Neural progenitor cell (in vitro differentiated cells): ENCODE measurements around the gene CD83. TPM values are rescaled to one million over a fixed set of nuclear protein-coding genes. Genes with fewer than 3 reads are reported as not detected.

ENCODE experiments used
- DNase-seq: peaks from one replicate; pipeline ENCODE4 v3.0.0-alpha.2; 2016; ENCODE audit warnings: low spot score
- H2AFZ ChIP-seq: fragments of 200-600 bp; sonication (generic); replicated peaks from 2 replicates; pipeline ENCODE4 v1.6.1; 2016; ENCODE audit warnings: antibody characterized with exemption
- H3F3A ChIP-seq: fragments of 200-600 bp; sonication (generic); 2 replicates; pipeline ENCODE4 v1.6.1; 2016; ENCODE audit warnings: antibody characterized with exemption, low read depth
- H3K27ac ChIP-seq: fragments of 200-600 bp; sonication (generic); 2 replicates; pipeline ENCODE4 v1.5.1; 2016; ENCODE audit warnings: mild to moderate bottlenecking
- H3K27me3 ChIP-seq: fragments of 200-600 bp; sonication (generic); 2 replicates; pipeline ENCODE4 v1.6.1; 2016; ENCODE audit warnings: mild to moderate bottlenecking, moderate library complexity
- H3K36me3 ChIP-seq: fragments of 200-600 bp; sonication (generic); 2 replicates; pipeline ENCODE4 v1.5.1; 2016
- H3K4me1 ChIP-seq: fragments of 200-600 bp; sonication (generic); 2 replicates; pipeline ENCODE4 v1.6.1; 2016; ENCODE audit warnings: mixed run types
- H3K4me2 ChIP-seq: fragments of 200-600 bp; sonication (generic); 2 replicates; pipeline ENCODE4 v1.6.1; 2016
- H3K4me3 ChIP-seq: fragments of 200-600 bp; sonication (generic); 2 replicates; pipeline ENCODE4 v1.5.1; 2016
- H3K79me2 ChIP-seq: fragments of 200-600 bp; sonication (generic); 2 replicates; pipeline ENCODE4 v1.6.1; 2016; ENCODE audit warnings: low read depth
- H3K9ac ChIP-seq: fragments of 200-600 bp; sonication (generic); 2 replicates; pipeline ENCODE4 v1.6.1; 2016
- H3K9me3 ChIP-seq: fragments of 200-600 bp; sonication (generic); 2 replicates; pipeline ENCODE4 v1.5.1; 2016; ENCODE audit warnings: low read depth
- H4K20me1 ChIP-seq: fragments of 200-600 bp; sonication (generic); 2 replicates; pipeline ENCODE4 v1.6.1; 2016; ENCODE audit warnings: low read depth
- H3K27ac Mint-ChIP-seq: 3 replicates; pipeline ENCODE4 v1.8.0; 2021; ENCODE audit warnings: mixed read lengths
- H3K27me3 Mint-ChIP-seq: 2 replicates; pipeline ENCODE4 v1.8.0; 2022; ENCODE audit warnings: low read depth, mild to moderate bottlenecking, inconsistent platforms, moderate library complexity, mixed read lengths; ENCODE audit not compliant: insufficient read depth
- H3K36me3 Mint-ChIP-seq: 3 replicates; pipeline ENCODE4 v1.8.0; 2021; ENCODE audit warnings: mixed read lengths
- H3K4me1 Mint-ChIP-seq: 3 replicates; pipeline ENCODE4 v1.8.0; 2021; ENCODE audit warnings: mixed read lengths
- H3K4me3 Mint-ChIP-seq: 3 replicates; pipeline ENCODE4 v1.8.0; 2021; ENCODE audit warnings: mild to moderate bottlenecking, moderate library complexity, mixed read lengths
- H3K9me3 Mint-ChIP-seq: 3 replicates; pipeline ENCODE4 v1.8.0; 2020; ENCODE audit warnings: mixed read lengths
- CTCF ChIP-seq: fragments of 200-600 bp; sonication (generic); IDR thresholded peaks from 2 replicates; pipeline ENCODE4 v1.5.1; 2017; ENCODE audit warnings: antibody characterized with exemption, mild to moderate bottlenecking
- EZH2 ChIP-seq: fragments of 200-600 bp; sonication (generic); IDR thresholded peaks from 2 replicates; pipeline ENCODE4 v1.6.1; 2017; ENCODE audit warnings: antibody characterized with exemption, mild to moderate bottlenecking, moderate library complexity
- EZH2phosphoT487 ChIP-seq: fragments of 200-600 bp; sonication (generic); IDR thresholded peaks from 2 replicates; pipeline ENCODE4 v1.6.1; 2017; ENCODE audit warnings: antibody characterized with exemption
- total RNA-seq: library from RNA; depleted of rRNA; stranded (reverse); fragments of >200 nt; gene quantifications from 2 replicates; pipeline ENCODE4 v1.2.3, GENCODE V29; 2015; ENCODE audit warnings: low replicate concordance

Gene CD83
- total RNA-seq, 1 donor from 2014 or later: 0.80 TPM

DNA sequence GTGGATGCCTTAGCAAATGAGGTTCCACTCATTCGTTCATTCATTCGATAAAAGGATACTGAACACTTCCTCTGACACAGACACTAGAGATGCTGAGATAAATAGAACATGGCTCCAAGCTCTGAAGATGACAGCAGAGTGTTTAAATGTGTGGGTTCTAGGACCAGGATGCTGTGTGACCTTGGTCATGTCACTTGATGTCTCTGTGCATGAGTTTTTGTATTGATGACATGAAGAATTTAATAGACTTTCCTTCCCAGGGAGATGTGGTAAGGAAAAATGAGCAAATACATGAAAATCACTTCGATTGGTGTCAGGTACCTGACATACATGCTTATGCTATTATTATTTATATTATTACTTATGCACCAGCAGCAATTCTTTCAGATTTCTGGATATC lies 34.3 kb upstream of the CD83 start:
- Mint-ChIP-seq H3K4me3 (no peak overlapping the region), H3K4me1 (peaks cover 33% of the 10 kb centered on the region), H3K27ac (no peak overlapping the region), H3K27me3 (no peaks in the 10 kb centered on the region), H3K36me3 (no peaks in the 10 kb centered on the region), H3K9me3 (no peaks in the 10 kb centered on the region)
- Histone ChIP-seq H3K36me3 (no peaks in the 10 kb centered on the region), H3K27ac (no peak overlapping the region), H3K4me3 (no peak overlapping the region), H3K9me3 (no peaks in the 10 kb centered on the region), H3K4me1 (peaks cover 11% of the 10 kb centered on the region), H2AFZ (no peak overlapping the region), H4K20me1 (no peaks in the 10 kb centered on the region), H3K4me2 (no peak overlapping the region), H3K79me2 (no peaks in the 10 kb centered on the region), H3F3A (peaks cover 8% of the 10 kb centered on the region), H3K9ac (no peak overlapping the region), H3K27me3 (peaks cover 3% of the 10 kb centered on the region)
- DNase-seq: no peak
- TF ChIP-seq CTCF: no peak
- TF ChIP-seq EZH2phosphoT487: no peak
- TF ChIP-seq EZH2: no peak

DNA sequence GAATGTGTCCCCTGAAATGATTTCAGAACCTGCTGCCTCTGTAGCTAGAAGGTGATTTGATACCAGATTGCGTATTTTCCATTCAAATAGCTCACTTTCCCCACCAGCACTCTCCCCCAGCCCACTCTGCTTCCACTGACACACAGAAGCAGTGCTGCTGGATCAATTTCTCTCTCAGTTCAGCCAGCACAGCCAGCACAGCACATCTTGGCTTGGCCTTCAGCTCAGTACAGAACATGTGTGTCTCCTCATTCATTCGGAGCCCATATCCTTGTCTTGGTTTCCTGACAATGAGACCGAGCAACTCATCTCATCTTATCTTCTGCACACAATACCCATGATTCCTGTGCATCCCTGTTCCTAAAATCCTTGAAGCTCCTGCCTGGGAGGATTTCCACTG lies 33.8 kb upstream of the CD83 start:
- Mint-ChIP-seq H3K9me3 (no peaks in the 10 kb centered on the region), H3K4me1 (peaks cover 37% of the 10 kb centered on the region), H3K27me3 (no peaks in the 10 kb centered on the region), H3K4me3 (no peak overlapping the region), H3K27ac (no peak overlapping the region), H3K36me3 (no peaks in the 10 kb centered on the region)
- no peak overlapping the region for H3K4me3 ChIP-seq
- no peak for TF ChIP-seq EZH2phosphoT487
- no peak for TF ChIP-seq CTCF
- TF ChIP-seq EZH2: no peak
- H3K4me2 ChIP-seq: no peak overlapping the region
- no peak overlapping the region for H3K27ac ChIP-seq
- H4K20me1 ChIP-seq: no peaks in the 10 kb centered on the region
- H3K4me1 ChIP-seq: peaks cover 11% of the 10 kb centered on the region
- no peaks in the 10 kb centered on the region for H3K9me3 ChIP-seq
- H2AFZ ChIP-seq: no peak overlapping the region
- peaks cover 5% of the 10 kb centered on the region for H3K27me3 ChIP-seq
- DNase-seq: no peak
- no peaks in the 10 kb centered on the region for H3K79me2 ChIP-seq
- H3K36me3 ChIP-seq: no peaks in the 10 kb centered on the region
- H3K9ac ChIP-seq: no peak overlapping the region
- peaks cover 8% of the 10 kb centered on the region for H3F3A ChIP-seq

- Histone ChIP-seq H3K36me3 (no peaks in the 10 kb centered on the region), H3F3A (peaks cover 8% of the 10 kb centered on the region), H3K9ac (no peak overlapping the region), H3K9me3 (no peaks in the 10 kb centered on the region), H2AFZ (no peak overlapping the region), H3K4me1 (peaks cover 11% of the 10 kb centered on the region), H3K79me2 (no peaks in the 10 kb centered on the region), H3K27ac (no peak overlapping the region), H3K4me2 (peak overlapping the region; percentile 22), H3K4me3 (no peak overlapping the region), H4K20me1 (no peaks in the 10 kb centered on the region), H3K27me3 (peaks cover 5% of the 10 kb centered on the region)
- TF ChIP-seq EZH2phosphoT487 (no peak), EZH2 (no peak), CTCF (no peak)
- H3K27me3 Mint-ChIP-seq: no peaks in the 10 kb centered on the region
- no peak overlapping the region for H3K27ac Mint-ChIP-seq
- H3K36me3 Mint-ChIP-seq: no peaks in the 10 kb centered on the region
- H3K4me3 Mint-ChIP-seq: no peak overlapping the region
- peaks cover 36% of the 10 kb centered on the region for H3K4me1 Mint-ChIP-seq
- no peaks in the 10 kb centered on the region for H3K9me3 Mint-ChIP-seq
- DNase-seq: no peak
These were observed 33.2 kb upstream of the CD83 start for GRCh38 chr6:14084388-14084787.
